Upper lobe of left lung (tissue), 6 donors: ENCODE measurements around the gene ACVR1B. TPM values are rescaled to one million over a fixed set of nuclear protein-coding genes. Genes with fewer than 3 reads are reported as not detected.

Source experiments
- ATAC-seq, 2 donors: fragments of 200-7000 bp; cut with Tn5 transposase; one replicate each; pipeline ENCODE4 v1.9.1; 2022; ENCODE audit warnings: mild to moderate bottlenecking in 2 of 2, moderate library complexity in 2 of 2; ENCODE audit not compliant: low FRiP score in 2 of 2
- DNase-seq, 2 donors: peaks; one replicate each; pipeline ENCODE4 v3.0.0-alpha.2; 2019 to 2020
- H3K27ac ChIP-seq, 4 donors: fragments of 200-600 bp; sonication (generic); one replicate each; pipeline ENCODE4 v1.5.1; 2016 to 2019
- H3K27me3 ChIP-seq, 4 donors: fragments of 200-600 bp; sonication (generic); one replicate each; pipeline ENCODE4 v1.5.1; 2017 to 2019
- H3K36me3 ChIP-seq, 4 donors: fragments of 200-600 bp; sonication (generic); one replicate each; pipeline ENCODE4 v1.5.1; 2016 to 2019
- H3K4me1 ChIP-seq, 4 donors: fragments of 200-600 bp; sonication (generic); one replicate each; pipeline ENCODE4 v1.5.1; 2018 to 2019
- H3K4me3 ChIP-seq, 4 donors: fragments of 200-600 bp; sonication (generic); one replicate each; pipeline ENCODE4 v1.5.1; 2017 to 2019; ENCODE audit warnings: mild to moderate bottlenecking in 2 of 4, moderate library complexity in 1 of 4
- H3K9me3 ChIP-seq, 4 donors: fragments of 200-600 bp; sonication (generic); one replicate each; pipeline ENCODE4 v1.5.1; 2018 to 2019
- EP300 ChIP-seq, 4 donors: sonication (generic); formaldehyde crosslinking; IDR thresholded peaks; one replicate each; pipeline ENCODE4 v1.5.1; 2017; ENCODE audit warnings: antibody characterized with exemption in 4 of 4, control low read depth in 2 of 4
- POLR2A ChIP-seq, 4 donors: fragments of 450-650 bp; IDR thresholded peaks; one replicate each; pipeline ENCODE4 v1.5.1; 2016 to 2017; ENCODE audit warnings: antibody characterized with exemption in 4 of 4, mild to moderate bottlenecking in 2 of 4
- POLR2AphosphoS5 ChIP-seq, 2 donors: sonication (generic); formaldehyde crosslinking; IDR thresholded peaks; one replicate each; pipeline ENCODE4 v1.5.1; 2017; ENCODE audit warnings: antibody characterized with exemption in 2 of 2
- WGBS, 2 donors: methylation state at CpG; one replicate each; pipeline ENCODE4 v1.1.5; 2017 to 2018; 5-methylcytosine and 5-hydroxymethylcytosine counted together
- total RNA-seq, 6 donors: library from RNA; depleted of rRNA in 4 of 6; stranded (reverse); fragments of >200 nt in 4 of 6; gene quantifications; one replicate each; pipeline versions ENCODE4 v1.1.0 to v1.2.1, GENCODE V29; 2016 to 2021
- TF ChIP-seq, protein P1 (sequence below), 6 experiments: fragments of 450-650 bp in 4 of 6; fragments of 200-600 bp in 2 of 6; sonication (generic) in 2 of 6; IDR thresholded peaks; one replicate each; pipeline ENCODE4 v1.5.1; 2016 to 2019; ENCODE audit warnings: antibody characterized with exemption in 6 of 6
- donor health status: DM: no; HTN: no; CAD: no; lungs with moderate emphysema.
- donor health status: DM: no; HTN: yes; CAD: no; lungs with severe emphysema.

ACVR1B gene
- total RNA-seq, 6 donors from 2014 or later: 13.0 to 44.9 (median 23.6) TPM

DNA sequence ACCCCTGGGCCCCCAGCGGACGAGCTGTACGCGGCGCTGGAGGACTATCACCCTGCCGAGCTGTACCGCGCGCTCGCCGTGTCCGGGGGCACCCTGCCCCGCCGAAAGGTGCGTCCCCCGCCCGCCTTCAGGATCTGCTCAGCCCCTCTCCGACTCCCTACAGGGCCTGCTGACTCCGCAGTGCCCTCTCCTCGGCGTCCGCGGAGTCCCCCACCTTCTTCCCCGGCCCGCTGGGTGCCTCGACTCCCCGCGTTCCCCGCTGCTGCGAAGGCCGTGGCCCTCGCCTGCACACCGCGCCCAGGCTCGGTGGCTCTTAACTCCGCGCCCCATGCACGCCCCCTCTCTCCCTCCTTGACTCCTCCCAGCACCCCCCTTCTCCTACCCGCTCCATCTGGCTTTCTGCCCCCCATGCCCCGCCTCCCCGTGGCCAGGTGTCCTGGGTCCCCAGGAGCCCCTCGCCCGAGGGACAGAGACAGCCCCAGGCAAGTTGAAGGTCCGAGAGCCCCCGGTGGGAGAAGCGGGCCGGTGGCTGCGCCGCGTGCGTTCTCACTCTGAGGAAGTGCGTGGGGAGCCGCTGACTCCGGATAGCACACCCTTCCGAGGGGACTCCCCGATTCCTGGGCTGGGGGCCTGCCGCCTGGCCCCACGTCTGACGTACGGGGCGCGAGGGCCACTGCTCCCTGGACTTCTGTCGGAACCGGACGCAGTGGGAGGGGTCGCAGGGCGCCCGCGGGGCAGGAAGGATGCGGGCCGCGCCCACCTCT lies 55.8 kb downstream of the ACVR1B start:
- peak overlapping the region; percentile 92 to 96 (median 94) for H3K27ac ChIP-seq
- no peaks in the 10 kb centered on the region for H3K9me3 ChIP-seq
- H3K4me3 ChIP-seq: peak overlapping the region; percentile 59 to 82 (median 70)
- peaks cover 0 to 17% (median 8%) of the 10 kb centered on the region in 4 donors for H3K27me3 ChIP-seq
- WGBS, 2 donors: 5% methylated on average over 26 to 66 of the region's 72 CpGs
- H3K4me1 ChIP-seq: peaks cover 38 to 67% (median 50%) of the 10 kb centered on the region in 4 donors
- TF ChIP-seq POLR2A (IDR thresholded peaks at IDR 0.05): peak in 2 of 4 donors; percentile 17 to 48
- TF ChIP-seq, protein P1, sequence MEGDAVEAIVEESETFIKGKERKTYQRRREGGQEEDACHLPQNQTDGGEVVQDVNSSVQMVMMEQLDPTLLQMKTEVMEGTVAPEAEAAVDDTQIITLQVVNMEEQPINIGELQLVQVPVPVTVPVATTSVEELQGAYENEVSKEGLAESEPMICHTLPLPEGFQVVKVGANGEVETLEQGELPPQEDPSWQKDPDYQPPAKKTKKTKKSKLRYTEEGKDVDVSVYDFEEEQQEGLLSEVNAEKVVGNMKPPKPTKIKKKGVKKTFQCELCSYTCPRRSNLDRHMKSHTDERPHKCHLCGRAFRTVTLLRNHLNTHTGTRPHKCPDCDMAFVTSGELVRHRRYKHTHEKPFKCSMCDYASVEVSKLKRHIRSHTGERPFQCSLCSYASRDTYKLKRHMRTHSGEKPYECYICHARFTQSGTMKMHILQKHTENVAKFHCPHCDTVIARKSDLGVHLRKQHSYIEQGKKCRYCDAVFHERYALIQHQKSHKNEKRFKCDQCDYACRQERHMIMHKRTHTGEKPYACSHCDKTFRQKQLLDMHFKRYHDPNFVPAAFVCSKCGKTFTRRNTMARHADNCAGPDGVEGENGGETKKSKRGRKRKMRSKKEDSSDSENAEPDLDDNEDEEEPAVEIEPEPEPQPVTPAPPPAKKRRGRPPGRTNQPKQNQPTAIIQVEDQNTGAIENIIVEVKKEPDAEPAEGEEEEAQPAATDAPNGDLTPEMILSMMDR (IDR thresholded peaks at IDR 0.05): peak in 2 of 6 experiments; percentile 17 to 19
- TF ChIP-seq POLR2AphosphoS5 (IDR thresholded peaks at IDR 0.05): peak; percentile 74
- TF ChIP-seq EP300 (IDR thresholded peaks at IDR 0.05): peak in 3 of 4 donors; percentile 25 to 68 (median 65)
- ATAC-seq: peak; percentile 29 to 32
- peaks cover 0 to 36% (median 14%) of the 10 kb centered on the region in 4 donors for H3K36me3 ChIP-seq
- DNase-seq: peak; percentile 48 to 91

DNA sequence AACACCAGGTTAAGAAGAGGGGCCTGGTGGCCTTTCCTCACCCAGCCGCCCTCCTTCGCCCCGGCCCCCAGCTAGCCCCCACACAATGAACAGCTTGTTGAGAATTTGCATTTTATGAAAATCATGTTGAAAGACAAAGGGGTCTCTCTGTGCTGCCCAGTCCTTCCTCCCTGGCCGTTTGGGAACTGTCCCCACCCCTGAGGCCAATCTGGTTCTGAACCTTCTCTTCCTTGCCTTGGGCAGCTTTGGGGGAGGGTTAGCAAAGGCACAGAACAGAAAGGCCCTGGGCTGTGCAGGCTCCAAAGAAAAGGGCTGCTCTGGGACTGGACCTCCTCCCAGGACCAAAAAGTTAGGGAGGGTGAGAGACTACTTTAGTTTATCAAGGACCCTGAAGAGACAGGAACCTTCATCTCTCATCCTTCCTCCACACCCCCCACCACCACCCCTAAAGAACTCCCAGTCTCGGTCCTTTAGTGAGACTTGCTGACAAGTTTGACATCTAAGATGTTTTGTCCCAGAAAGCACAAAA lies 56.5 kb downstream of the ACVR1B start:
- TF ChIP-seq POLR2A (IDR thresholded peaks at IDR 0.05): no peak
- no peak for TF ChIP-seq EP300 (IDR thresholded peaks at IDR 0.05)
- TF ChIP-seq, protein P1 (IDR thresholded peaks at IDR 0.05): no peak
- TF ChIP-seq POLR2AphosphoS5 (IDR thresholded peaks at IDR 0.05): no peak
- DNase-seq (no peak), ATAC-seq (no peak)
- Histone ChIP-seq H3K4me3 (peak overlapping the region; percentile 59 to 82 (median 70)), H3K9me3 (no peaks in the 10 kb centered on the region), H3K27me3 (peaks cover 0 to 17% (median 8%) of the 10 kb centered on the region in 4 donors), H3K4me1 (peaks cover 38 to 69% (median 50%) of the 10 kb centered on the region in 4 donors), H3K36me3 (peaks cover 0 to 41% (median 16%) of the 10 kb centered on the region in 4 donors), H3K27ac (peak overlapping the region; percentile 92 to 96 (median 94))
- 20 to 42% methylated on average over 2 to 5 of the region's 5 CpGs for WGBS, 2 donors

DNA sequence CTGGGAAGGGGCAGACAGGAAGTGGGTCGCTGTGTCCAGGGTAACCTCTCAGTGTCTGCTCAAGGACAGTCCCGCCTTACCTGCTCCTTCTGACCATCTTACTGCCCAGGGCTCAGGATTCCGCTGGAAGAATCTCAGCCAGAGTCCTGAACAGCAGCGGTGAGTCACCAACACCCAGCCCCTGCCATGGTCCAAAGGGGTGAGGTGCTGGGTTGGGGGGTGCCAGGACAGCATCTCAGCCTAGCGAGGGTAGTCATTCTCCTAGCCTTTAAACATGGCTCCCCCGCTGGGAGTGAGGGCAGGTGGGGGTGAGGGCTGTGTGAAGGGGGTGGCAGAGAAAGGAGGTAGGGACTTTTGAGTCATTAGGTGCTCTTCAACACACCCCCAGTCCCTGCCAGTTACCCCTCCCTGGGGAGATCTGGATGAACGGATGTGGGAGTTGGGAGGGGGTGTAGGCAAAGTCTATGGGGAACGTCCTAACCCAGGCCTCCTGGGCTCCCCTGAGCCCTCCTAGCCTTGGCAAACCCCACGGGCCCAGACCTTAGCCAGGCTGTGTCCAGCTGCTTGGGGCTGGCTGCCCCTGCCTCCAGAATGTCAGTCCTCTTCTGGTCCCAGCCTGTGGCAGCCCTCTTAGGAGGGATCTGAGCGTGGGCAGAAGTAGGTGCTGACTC lies 57.7 kb downstream of the ACVR1B start:
- no peak for ATAC-seq
- Histone ChIP-seq H3K4me1 (peaks cover 35 to 69% (median 47%) of the 10 kb centered on the region in 4 donors), H3K27me3 (peaks cover 0 to 17% (median 8%) of the 10 kb centered on the region in 4 donors), H3K27ac (peak overlapping the region; percentile 92 to 96 (median 94)), H3K9me3 (no peaks in the 10 kb centered on the region), H3K4me3 (peak overlapping the region; percentile 59 to 82 (median 70)), H3K36me3 (peaks cover 2 to 52% (median 23%) of the 10 kb centered on the region in 4 donors)
- 59 to 61% methylated on average over 7 to 10 of the region's 10 CpGs for WGBS, 2 donors
- no peak for TF ChIP-seq POLR2AphosphoS5 (IDR thresholded peaks at IDR 0.05)
- TF ChIP-seq EP300 (IDR thresholded peaks at IDR 0.05): no peak
- TF ChIP-seq POLR2A (IDR thresholded peaks at IDR 0.05): no peak
- TF ChIP-seq, protein P1 (IDR thresholded peaks at IDR 0.05): no peak
- no peak for DNase-seq

DNA sequence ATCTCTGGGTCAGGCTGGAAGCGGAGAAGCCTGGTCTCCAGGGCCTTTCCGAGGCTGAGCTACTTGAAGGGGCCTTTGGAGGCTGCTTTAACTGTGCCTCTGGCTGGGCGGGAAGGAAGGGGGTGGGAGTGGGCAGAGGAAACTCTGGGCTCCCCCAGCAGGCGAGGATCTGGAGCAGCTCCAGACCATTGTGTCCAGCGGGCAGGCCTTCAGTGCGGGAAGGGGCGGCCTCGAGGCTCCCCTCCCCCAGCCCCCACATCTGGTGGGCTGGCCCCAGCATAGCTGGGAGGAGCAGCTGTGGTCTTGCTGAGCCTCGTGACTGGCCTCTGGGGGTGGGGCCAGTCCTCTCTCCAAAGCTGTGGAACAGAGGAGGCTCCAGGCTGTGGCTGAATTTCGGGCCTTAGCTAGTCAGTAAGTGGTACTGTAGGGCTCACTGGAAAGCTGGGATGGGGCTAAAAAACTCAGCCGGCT lies 58.7 kb downstream of the ACVR1B start:
- Histone ChIP-seq H3K36me3 (peaks cover 2 to 59% (median 30%) of the 10 kb centered on the region in 4 donors), H3K27ac (peak overlapping the region; percentile 92 to 96 (median 94)), H3K4me1 (peaks cover 26 to 59% (median 41%) of the 10 kb centered on the region in 4 donors), H3K27me3 (peaks cover 0 to 17% (median 8%) of the 10 kb centered on the region in 4 donors), H3K9me3 (no peaks in the 10 kb centered on the region), H3K4me3 (peak overlapping the region; percentile 16 to 82 (median 62))
- WGBS, 2 donors: 30 to 33% methylated on average over 6 to 11 of the region's 11 CpGs
- ATAC-seq (peak; percentile 74 to 80), DNase-seq (peak; percentile 59 to 88)
- TF ChIP-seq POLR2AphosphoS5 (IDR thresholded peaks at IDR 0.05) (peak; percentile 83 to 84), POLR2A (IDR thresholded peaks at IDR 0.05) (peak in 1 of 4 donors; percentile 46), EP300 (IDR thresholded peaks at IDR 0.05) (peak in 2 of 4 donors; percentile 15 to 69)
- TF ChIP-seq, protein P1 (IDR thresholded peaks at IDR 0.05): no peak
